ENCODE measurements around the gene SLC35F3. TPM values are rescaled to one million over a fixed set of nuclear protein-coding genes. Genes with fewer than 3 reads are reported as not detected.

The SLC35F3 gene
- total RNA-seq, 2 experiments from 2014 or later = 0.86 to 1.8 TPM

GRCh38 chr1:234062166-234062565 lies 157.7 kb downstream of the SLC35F3 start:
- peaks cover 8% of the 10 kb centered on the region for H3K9me3 Mint-ChIP-seq (ENCODE audit: low read depth)
- intact Hi-C loops (cut with DNase I, micrococcal nuclease) = loop anchor here in 1 of 2 experiments (10.0 kb wide), 1 partner anchor 697 kb away; no protein-coding TSS in a partner anchor
- ATAC-seq = no peak
- ChIA-PET CTCF (interaction anchor here (0.6 to 1.7 kb wide), 2 partner anchors 757 to 758 kb away, joined by 3 to 5 read pairs; no protein-coding TSS in a partner anchor), POLR2A (interaction anchor here (0.7 kb wide), 1 partner anchor 14 kb away, joined by 9 read pairs; no protein-coding TSS in a partner anchor)
- H3K4me1 Mint-ChIP-seq = no peaks in the 10 kb centered on the region
- H3K4me3 Mint-ChIP-seq = no peak overlapping the region
- DNase-seq = no peak
- no peaks in the 10 kb centered on the region for H3K36me3 Mint-ChIP-seq (ENCODE audit: low read depth)
- H3K27me3 Mint-ChIP-seq = peaks cover 14% of the 10 kb centered on the region
- H3K27ac Mint-ChIP-seq = no peak overlapping the region

GRCh38 chr1:234065794-234066447 lies 161.4 kb downstream of the SLC35F3 start:
- peaks cover 7% of the 10 kb centered on the region for H3K9me3 Mint-ChIP-seq (ENCODE audit: low read depth)
- CTCF ChIA-PET = interaction anchor here (0.7 to 2.5 kb wide), 12 partner anchors 11 to 762 kb away, joined by 3 to 19 read pairs (median 4); no protein-coding TSS in a partner anchor
- no peaks in the 10 kb centered on the region for H3K36me3 Mint-ChIP-seq (ENCODE audit: low read depth)
- H3K27me3 Mint-ChIP-seq = peaks cover 12% of the 10 kb centered on the region
- no peaks in the 10 kb centered on the region for H3K4me1 Mint-ChIP-seq
- intact Hi-C loops (cut with DNase I, micrococcal nuclease) = loop anchor here (1.0 to 10.0 kb wide), 7 partner anchors 625 to 764 kb away; no protein-coding TSS in a partner anchor
- no peak overlapping the region for H3K4me3 Mint-ChIP-seq
- POLR2A ChIA-PET = no interaction called here
- peak; percentile 84 for DNase-seq
- H3K27ac Mint-ChIP-seq = no peak overlapping the region
- ATAC-seq = peak; percentile 47

- Mint-ChIP-seq H3K4me1 (no peaks in the 10 kb centered on the region), H3K4me3 (no peak overlapping the region), H3K27me3 (peaks cover 8% of the 10 kb centered on the region), H3K36me3 (ENCODE audit: low read depth) (no peaks in the 10 kb centered on the region), H3K27ac (no peak overlapping the region), H3K9me3 (ENCODE audit: low read depth) (no peaks in the 10 kb centered on the region)
- ChIA-PET POLR2A (no interaction called here), CTCF (interaction anchor here (0.8 to 2.5 kb wide), 4 partner anchors 9 to 762 kb away, joined by 3 to 10 read pairs (median 5); no protein-coding TSS in a partner anchor)
- DNase-seq = no peak
- no peak for ATAC-seq
- intact Hi-C loops (cut with DNase I, micrococcal nuclease) = loop anchor here (5.0 to 10.0 kb wide), 2 partner anchors 703 to 765 kb away; no protein-coding TSS in a partner anchor
These were observed 163.3 kb downstream of the SLC35F3 start for GRCh38 chr1:234067581-234068337.

- Mint-ChIP-seq H3K4me1 (no peaks in the 10 kb centered on the region), H3K4me3 (no peak overlapping the region), H3K27ac (no peak overlapping the region), H3K27me3 (peaks cover 8% of the 10 kb centered on the region), H3K9me3 (ENCODE audit: low read depth) (no peaks in the 10 kb centered on the region), H3K36me3 (ENCODE audit: low read depth) (no peaks in the 10 kb centered on the region)
- CTCF ChIA-PET = no interaction called here
- POLR2A ChIA-PET = no interaction called here
- no peak for ATAC-seq
- intact Hi-C loops (cut with DNase I, micrococcal nuclease) = loop anchor here (5.0 to 10.0 kb wide), 2 partner anchors 705 to 767 kb away; no protein-coding TSS in a partner anchor
- no peak for DNase-seq
These were observed 165.3 kb downstream of the SLC35F3 start for GRCh38 chr1:234069760-234070159.

GRCh38 chr1:234072793-234073192 lies 168.3 kb downstream of the SLC35F3 start:
- intact Hi-C loops (cut with DNase I, micrococcal nuclease) = no loop called here
- ATAC-seq = no peak
- CTCF ChIA-PET = interaction anchor here (0.6 kb wide), 1 partner anchor 561 kb away, joined by 3 read pairs; no protein-coding TSS in a partner anchor

GRCh38 chr1:234078143-234078542 lies 173.7 kb downstream of the SLC35F3 start:
- DNase-seq = no peak
- Mint-ChIP-seq H3K4me1 (no peaks in the 10 kb centered on the region), H3K27ac (no peak overlapping the region), H3K9me3 (ENCODE audit: low read depth) (no peaks in the 10 kb centered on the region), H3K4me3 (no peak overlapping the region), H3K36me3 (ENCODE audit: low read depth) (no peaks in the 10 kb centered on the region), H3K27me3 (peaks cover 12% of the 10 kb centered on the region)
- intact Hi-C loops (cut with DNase I, micrococcal nuclease) = no loop called here
- POLR2A ChIA-PET = no interaction called here
- CTCF ChIA-PET = no interaction called here
- ATAC-seq = no peak

More at GRCh38 chr1:234072793-234073192, 168.3 kb downstream of the SLC35F3 start:
- Mint-ChIP-seq H3K27me3 (peaks cover 2% of the 10 kb centered on the region), H3K36me3 (ENCODE audit: low read depth) (no peaks in the 10 kb centered on the region), H3K4me3 (no peak overlapping the region), H3K4me1 (no peaks in the 10 kb centered on the region), H3K9me3 (ENCODE audit: low read depth) (no peaks in the 10 kb centered on the region), H3K27ac (no peak overlapping the region)
- POLR2A ChIA-PET = no interaction called here
- no peak for DNase-seq

GRCh38 chr1:234079896-234080295 lies 175.4 kb downstream of the SLC35F3 start:
- no peaks in the 10 kb centered on the region for H3K9me3 Mint-ChIP-seq (ENCODE audit: low read depth)
- POLR2A ChIA-PET = no interaction called here
- DNase-seq (no peak), ATAC-seq (no peak)
- H3K36me3 Mint-ChIP-seq (ENCODE audit: low read depth) = no peaks in the 10 kb centered on the region
- H3K4me3 Mint-ChIP-seq = no peak overlapping the region
- CTCF ChIA-PET = interaction anchor here (1.5 kb wide), 1 partner anchor 13 kb away, joined by 3 read pairs; no protein-coding TSS in a partner anchor
- no peaks in the 10 kb centered on the region for H3K4me1 Mint-ChIP-seq
- no peak overlapping the region for H3K27ac Mint-ChIP-seq
- intact Hi-C loops (cut with DNase I, micrococcal nuclease) = no loop called here
- H3K27me3 Mint-ChIP-seq = peaks cover 18% of the 10 kb centered on the region

GRCh38 chr1:234083460-234083859 lies 179.0 kb downstream of the SLC35F3 start:
- no peaks in the 10 kb centered on the region for H3K9me3 Mint-ChIP-seq (ENCODE audit: low read depth)
- H3K36me3 Mint-ChIP-seq (ENCODE audit: low read depth) = no peaks in the 10 kb centered on the region
- H3K4me3 Mint-ChIP-seq = no peak overlapping the region
- no peak for DNase-seq
- ChIA-PET CTCF (no interaction called here), POLR2A (no interaction called here)
- H3K27ac Mint-ChIP-seq = no peak overlapping the region
- ATAC-seq = no peak
- intact Hi-C loops (cut with DNase I, micrococcal nuclease) = no loop called here
- no peaks in the 10 kb centered on the region for H3K4me1 Mint-ChIP-seq
- H3K27me3 Mint-ChIP-seq = peaks cover 24% of the 10 kb centered on the region

- Mint-ChIP-seq H3K9me3 (ENCODE audit: low read depth) (no peaks in the 10 kb centered on the region), H3K27ac (no peak overlapping the region), H3K4me3 (no peak overlapping the region), H3K4me1 (no peaks in the 10 kb centered on the region), H3K27me3 (peaks cover 22% of the 10 kb centered on the region), H3K36me3 (ENCODE audit: low read depth) (no peaks in the 10 kb centered on the region)
- DNase-seq = no peak
- POLR2A ChIA-PET = no interaction called here
- no peak for ATAC-seq
- CTCF ChIA-PET = interaction anchor here (1.5 kb wide), 1 partner anchor 15 kb away, joined by 4 read pairs; no protein-coding TSS in a partner anchor
- intact Hi-C loops (cut with DNase I, micrococcal nuclease) = no loop called here
These were observed 184.9 kb downstream of the SLC35F3 start for GRCh38 chr1:234089396-234089795.

GRCh38 chr1:234090212-234091064 lies 186.0 kb downstream of the SLC35F3 start:
- ChIA-PET CTCF (interaction anchor here (1.5 kb wide), 1 partner anchor 16 kb away, joined by 4 read pairs; no protein-coding TSS in a partner anchor), POLR2A (no interaction called here)
- Mint-ChIP-seq H3K27me3 (peaks cover 15% of the 10 kb centered on the region), H3K36me3 (ENCODE audit: low read depth) (no peaks in the 10 kb centered on the region), H3K4me3 (no peak overlapping the region), H3K27ac (no peak overlapping the region), H3K9me3 (ENCODE audit: low read depth) (no peaks in the 10 kb centered on the region), H3K4me1 (no peaks in the 10 kb centered on the region)
- no peak for ATAC-seq
- intact Hi-C loops (cut with DNase I, micrococcal nuclease) = no loop called here
- DNase-seq = no peak

- ChIA-PET POLR2A (no interaction called here), CTCF (no interaction called here)
- ATAC-seq (no peak), DNase-seq (no peak)
- no peak overlapping the region for H3K4me3 Mint-ChIP-seq
- no peak overlapping the region for H3K27ac Mint-ChIP-seq
- no peaks in the 10 kb centered on the region for H3K36me3 Mint-ChIP-seq (ENCODE audit: low read depth)
- peaks cover 11% of the 10 kb centered on the region for H3K27me3 Mint-ChIP-seq
- no peaks in the 10 kb centered on the region for H3K4me1 Mint-ChIP-seq
- intact Hi-C loops (cut with DNase I, micrococcal nuclease) = no loop called here
- H3K9me3 Mint-ChIP-seq (ENCODE audit: low read depth) = no peaks in the 10 kb centered on the region
These were observed 186.6 kb downstream of the SLC35F3 start for GRCh38 chr1:234091065-234091401.
